ENCODE data around the gene CAND2. TPM values are rescaled to one million over a fixed set of nuclear protein-coding genes. Genes with fewer than 3 reads are reported as not detected.

CAND2 gene
- total and polyA plus RNA-seq, 2 donors = 10.7 to 10.8 TPM

- no peak for DNase-seq (ENCODE audit: extremely low spot score)
- Histone ChIP-seq H3K36me3 (ENCODE audit: insufficient read depth) (no peaks in the 10 kb centered on the region), H3K4me3 (ENCODE audit: low read depth, low read length) (no peak overlapping the region), H3K4me1 (ENCODE audit: insufficient read depth) (no peaks in the 10 kb centered on the region), H3K27ac (ENCODE audit: low read depth) (no peak overlapping the region)
- WGBS = 64% methylated on average over 16 of the region's 16 CpGs
These were observed 20.8 kb downstream of the CAND2 start for GRCh38 chr3:12817343-12817710.

- no peak for DNase-seq (ENCODE audit: extremely low spot score)
- 91% methylated on average over 8 of the region's 8 CpGs for WGBS
- no peak overlapping the region for H3K4me3 ChIP-seq (ENCODE audit: low read depth, low read length)
- no peaks in the 10 kb centered on the region for H3K4me1 ChIP-seq (ENCODE audit: insufficient read depth)
- no peaks in the 10 kb centered on the region for H3K36me3 ChIP-seq (ENCODE audit: insufficient read depth)
- no peak overlapping the region for H3K27ac ChIP-seq (ENCODE audit: low read depth)
These were observed 21.8 kb downstream of the CAND2 start for GRCh38 chr3:12818273-12818672.

GRCh38 chr3:12818773-12819172 lies 22.3 kb downstream of the CAND2 start:
- no peak for DNase-seq (ENCODE audit: extremely low spot score)
- no peak overlapping the region for H3K27ac ChIP-seq (ENCODE audit: low read depth)
- no peak overlapping the region for H3K4me3 ChIP-seq (ENCODE audit: low read depth, low read length)
- no peaks in the 10 kb centered on the region for H3K4me1 ChIP-seq (ENCODE audit: insufficient read depth)
- 82% methylated on average over 5 of the region's 5 CpGs for WGBS
- no peaks in the 10 kb centered on the region for H3K36me3 ChIP-seq (ENCODE audit: insufficient read depth)

GRCh38 chr3:12822725-12823373 lies 26.4 kb downstream of the CAND2 start:
- DNase-seq (ENCODE audit: extremely low spot score) = no peak
- Histone ChIP-seq H3K36me3 (ENCODE audit: insufficient read depth) (no peaks in the 10 kb centered on the region), H3K4me3 (ENCODE audit: low read depth, low read length) (no peak overlapping the region), H3K27ac (ENCODE audit: low read depth) (no peak overlapping the region), H3K4me1 (ENCODE audit: insufficient read depth) (no peaks in the 10 kb centered on the region)
- 45% methylated on average over 8 of the region's 8 CpGs for WGBS

GRCh38 chr3:12824299-12824698 lies 27.8 kb downstream of the CAND2 start:
- Histone ChIP-seq H3K4me1 (ENCODE audit: insufficient read depth) (no peaks in the 10 kb centered on the region), H3K36me3 (ENCODE audit: insufficient read depth) (no peaks in the 10 kb centered on the region), H3K4me3 (ENCODE audit: low read depth, low read length) (no peak overlapping the region), H3K27ac (ENCODE audit: low read depth) (no peak overlapping the region)
- 93% methylated on average over 7 of the region's 7 CpGs for WGBS
- no peak for DNase-seq (ENCODE audit: extremely low spot score)

GRCh38 chr3:12825156-12825555 lies 28.7 kb downstream of the CAND2 start:
- Histone ChIP-seq H3K27ac (ENCODE audit: low read depth) (no peak overlapping the region), H3K36me3 (ENCODE audit: insufficient read depth) (no peaks in the 10 kb centered on the region), H3K4me3 (ENCODE audit: low read depth, low read length) (no peak overlapping the region), H3K4me1 (ENCODE audit: insufficient read depth) (no peaks in the 10 kb centered on the region)
- DNase-seq (ENCODE audit: extremely low spot score) = no peak
- 84% methylated on average over 8 of the region's 8 CpGs for WGBS

- WGBS = 88% methylated on average over 4 of the region's 4 CpGs
- Histone ChIP-seq H3K36me3 (ENCODE audit: insufficient read depth) (no peaks in the 10 kb centered on the region), H3K4me1 (ENCODE audit: insufficient read depth) (no peaks in the 10 kb centered on the region), H3K27ac (ENCODE audit: low read depth) (no peak overlapping the region), H3K4me3 (ENCODE audit: low read depth, low read length) (no peak overlapping the region)
- no peak for DNase-seq (ENCODE audit: extremely low spot score)
These were observed 32.3 kb downstream of the CAND2 start for GRCh38 chr3:12828751-12829150.

GRCh38 chr3:12829404-12829803 lies 32.9 kb downstream of the CAND2 start:
- 86% methylated on average over 4 of the region's 4 CpGs for WGBS
- no peaks in the 10 kb centered on the region for H3K4me1 ChIP-seq (ENCODE audit: insufficient read depth)
- no peak overlapping the region for H3K4me3 ChIP-seq (ENCODE audit: low read depth, low read length)
- H3K36me3 ChIP-seq (ENCODE audit: insufficient read depth) = no peaks in the 10 kb centered on the region
- no peak for DNase-seq (ENCODE audit: extremely low spot score)
- H3K27ac ChIP-seq (ENCODE audit: low read depth) = no peak overlapping the region

GRCh38 chr3:12829886-12830784 lies 33.7 kb downstream of the CAND2 start:
- WGBS = 76% methylated on average over 17 of the region's 17 CpGs
- Histone ChIP-seq H3K4me1 (ENCODE audit: insufficient read depth) (no peaks in the 10 kb centered on the region), H3K4me3 (ENCODE audit: low read depth, low read length) (no peak overlapping the region), H3K27ac (ENCODE audit: low read depth) (no peak overlapping the region), H3K36me3 (ENCODE audit: insufficient read depth) (no peaks in the 10 kb centered on the region)
- no peak for DNase-seq (ENCODE audit: extremely low spot score)

GRCh38 chr3:12830785-12831156 lies 34.3 kb downstream of the CAND2 start:
- Histone ChIP-seq H3K27ac (ENCODE audit: low read depth) (no peak overlapping the region), H3K4me1 (ENCODE audit: insufficient read depth) (no peaks in the 10 kb centered on the region), H3K4me3 (ENCODE audit: low read depth, low read length) (no peak overlapping the region), H3K36me3 (ENCODE audit: insufficient read depth) (peaks cover 2% of the 10 kb centered on the region)
- DNase-seq (ENCODE audit: extremely low spot score) = no peak
- 80% methylated on average over 4 of the region's 4 CpGs for WGBS

GRCh38 chr3:12831301-12831866 lies 34.9 kb downstream of the CAND2 start:
- Histone ChIP-seq H3K27ac (ENCODE audit: low read depth) (no peak overlapping the region), H3K4me1 (ENCODE audit: insufficient read depth) (no peaks in the 10 kb centered on the region), H3K4me3 (ENCODE audit: low read depth, low read length) (no peak overlapping the region), H3K36me3 (ENCODE audit: insufficient read depth) (peaks cover 2% of the 10 kb centered on the region)
- DNase-seq (ENCODE audit: extremely low spot score) = no peak
- 82% methylated on average over 5 of the region's 5 CpGs for WGBS

- WGBS = 77% methylated on average over 7 of the region's 7 CpGs
- H3K4me3 ChIP-seq (ENCODE audit: low read depth, low read length) = no peak overlapping the region
- DNase-seq (ENCODE audit: extremely low spot score) = no peak
- no peak overlapping the region for H3K27ac ChIP-seq (ENCODE audit: low read depth)
- H3K4me1 ChIP-seq (ENCODE audit: insufficient read depth) = no peaks in the 10 kb centered on the region
- H3K36me3 ChIP-seq (ENCODE audit: insufficient read depth) = peaks cover 2% of the 10 kb centered on the region
These were observed 36.1 kb downstream of the CAND2 start for GRCh38 chr3:12832350-12833221.

All from urinary bladder (tissue), 4 donors.